Stimulated activated CD8-positive, alpha-beta memory T cell treated with anti-CD3 and anti-CD28 coated beads, Interleukin-12 subunit alpha, Interleukin-12 subunit beta, amount 100 ng/mL, for 1 hour (primary cell): ENCODE results near the gene EID2.
A peak's percentile ranks its signal among the peaks of the same experiment; 100 is the strongest.

Experiments
- DNase-seq: peaks from one replicate; pipeline ENCODE4 v3.0.0-alpha.2; 2020; ENCODE audit warnings: low read depth

EID2 gene

DNA sequence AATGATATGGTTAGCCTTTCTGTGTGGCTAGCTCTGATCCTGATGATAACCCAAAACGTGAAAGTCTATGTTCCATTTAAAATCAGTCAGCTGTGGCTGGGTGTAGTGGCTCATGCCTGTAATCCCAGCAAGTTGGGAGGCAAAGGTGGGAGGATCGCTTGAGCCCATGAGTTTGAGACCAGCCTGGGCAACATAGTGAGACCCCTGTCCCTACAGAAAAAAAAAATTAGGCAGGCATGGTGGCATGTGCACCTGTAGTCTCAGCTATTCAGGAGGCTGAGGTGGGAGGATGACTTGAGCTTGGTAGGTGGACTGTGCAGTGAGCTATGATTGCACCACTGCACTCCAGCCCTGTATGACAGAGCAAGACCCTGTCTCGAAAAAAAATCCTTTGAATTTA, 6.2 kb downstream of the EID2 start:
- DNase-seq, result no peak

DNA sequence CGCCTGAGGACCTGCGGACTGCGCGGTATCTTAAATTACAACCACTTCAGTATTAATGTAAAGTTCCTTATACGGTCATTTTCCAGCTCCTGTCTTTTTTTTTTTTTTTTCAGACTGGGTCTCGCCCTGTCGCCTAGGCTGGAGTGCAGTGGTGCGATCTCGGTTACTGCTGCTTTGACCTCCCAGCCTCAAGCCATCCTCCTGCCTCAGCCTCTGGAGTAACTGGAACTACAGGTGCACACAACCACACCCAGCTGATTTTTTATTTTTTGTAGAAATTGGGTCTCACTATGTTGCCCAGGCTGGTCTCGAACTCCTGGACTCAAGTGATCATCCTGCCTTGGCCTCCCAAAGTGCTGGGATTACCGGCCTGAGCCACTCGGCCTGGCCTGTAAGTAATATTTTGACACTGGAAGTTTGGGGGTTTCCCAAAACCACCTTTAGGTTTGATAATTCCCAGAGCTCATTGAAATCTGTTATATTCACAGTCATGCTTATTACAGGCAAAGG, 6.9 kb downstream of the EID2 start:
- DNase-seq, result no peak

DNA sequence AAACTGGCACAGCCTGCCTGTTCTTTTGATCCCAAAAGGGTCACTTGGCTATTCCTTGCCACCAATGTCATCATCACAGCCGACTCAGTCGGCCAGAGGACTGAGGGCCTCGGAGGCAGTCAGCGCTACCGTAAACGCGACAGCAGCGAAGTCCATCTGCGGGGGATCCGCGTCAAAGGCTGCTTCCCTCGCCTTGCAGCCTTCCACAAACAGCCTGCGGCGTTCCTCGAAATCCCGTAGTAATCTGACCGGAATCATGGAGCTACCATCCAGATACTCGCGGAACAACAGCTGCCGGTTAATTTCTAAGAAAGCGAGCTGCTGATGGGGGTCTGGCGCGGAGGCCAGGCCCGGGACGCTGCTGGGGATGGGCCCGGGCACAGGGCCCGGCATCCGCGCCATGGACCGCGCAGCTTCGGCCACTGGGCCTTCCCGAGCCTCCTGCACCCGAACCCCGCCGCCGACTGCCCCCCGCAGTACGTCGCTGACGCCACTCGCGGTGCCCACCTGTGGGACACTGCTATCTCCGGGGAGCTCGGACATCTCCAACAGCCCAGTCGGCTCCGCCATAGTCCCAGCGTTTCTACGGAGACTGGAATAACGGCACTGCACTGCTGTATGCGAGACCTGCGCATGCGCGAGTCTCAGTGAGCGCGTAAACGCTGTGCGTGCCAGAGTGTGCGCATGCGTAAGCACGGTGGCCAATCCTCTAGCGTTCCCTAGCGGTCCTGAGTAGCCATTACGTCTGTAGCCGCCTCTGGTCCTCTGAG, 7.5 kb downstream of the EID2 start, which contains the start of gene EID2B:
EID2B (minus strand) TSS at position 620 of the 770 bp plus-strand sequence; CDS start at position 570, 50 bp downstream.
- peak; percentile 94 for DNase-seq

DNA sequence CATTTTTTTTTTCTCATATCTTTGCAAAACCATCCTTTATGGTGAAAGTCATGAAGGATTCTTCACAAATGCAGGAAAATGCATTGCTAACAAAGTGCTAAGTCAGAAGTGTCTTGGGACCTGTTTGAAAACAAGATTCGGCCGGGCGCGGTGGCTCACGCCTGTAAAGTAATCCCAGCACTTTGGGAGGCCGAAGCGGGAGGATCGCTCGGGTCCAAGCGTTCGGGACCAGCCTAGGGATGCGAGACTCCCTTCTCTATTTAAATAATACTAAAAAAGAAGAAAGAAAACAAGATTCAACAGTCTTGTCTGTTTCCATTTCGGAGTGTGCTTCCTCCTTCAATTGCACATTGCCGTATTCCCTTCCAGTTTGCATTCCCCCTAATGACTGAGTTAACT, 8.1 kb downstream of the EID2 start:
- DNase-seq, result no peak

DNA sequence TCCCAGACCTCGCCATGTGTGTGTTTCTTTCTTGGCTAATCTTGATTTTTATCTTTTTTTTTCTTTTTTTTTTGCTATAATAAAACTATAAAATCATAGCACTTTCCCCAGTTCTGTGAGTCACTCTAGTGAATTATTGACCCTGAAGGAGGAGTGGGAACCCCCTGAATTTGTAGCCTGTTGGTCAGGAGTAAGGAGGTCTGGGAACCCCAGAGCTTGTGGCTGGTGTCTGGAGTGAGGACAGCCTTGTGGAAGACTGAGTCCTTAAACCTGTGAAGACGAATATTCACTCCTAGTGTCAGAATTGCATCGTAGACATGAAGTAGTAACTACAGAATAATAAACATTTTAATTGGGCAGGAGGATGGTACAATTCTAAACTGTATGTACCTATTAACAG, 14.8 kb downstream of the EID2 start:
- DNase-seq, result no peak

DNA sequence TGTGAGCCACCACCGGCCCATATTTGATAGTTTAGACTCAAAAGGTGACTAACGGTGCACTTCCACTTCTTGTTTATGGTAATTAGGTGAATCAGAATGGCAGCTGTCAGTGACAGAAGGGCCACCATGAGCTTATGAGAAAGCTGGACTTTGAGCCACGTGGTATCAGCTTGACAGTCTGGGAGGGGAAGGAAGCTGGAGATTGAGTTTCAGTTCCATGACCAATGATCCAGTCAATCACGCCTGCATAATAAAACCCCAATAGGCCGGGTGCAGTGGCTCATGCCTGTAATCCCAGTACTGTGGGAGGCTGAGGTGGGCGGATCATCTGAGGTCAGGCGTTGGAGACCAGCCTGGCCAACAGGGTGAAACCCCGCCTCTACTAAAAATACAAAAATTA, 15.5 kb downstream of the EID2 start:
- DNase-seq, result no peak

DNA sequence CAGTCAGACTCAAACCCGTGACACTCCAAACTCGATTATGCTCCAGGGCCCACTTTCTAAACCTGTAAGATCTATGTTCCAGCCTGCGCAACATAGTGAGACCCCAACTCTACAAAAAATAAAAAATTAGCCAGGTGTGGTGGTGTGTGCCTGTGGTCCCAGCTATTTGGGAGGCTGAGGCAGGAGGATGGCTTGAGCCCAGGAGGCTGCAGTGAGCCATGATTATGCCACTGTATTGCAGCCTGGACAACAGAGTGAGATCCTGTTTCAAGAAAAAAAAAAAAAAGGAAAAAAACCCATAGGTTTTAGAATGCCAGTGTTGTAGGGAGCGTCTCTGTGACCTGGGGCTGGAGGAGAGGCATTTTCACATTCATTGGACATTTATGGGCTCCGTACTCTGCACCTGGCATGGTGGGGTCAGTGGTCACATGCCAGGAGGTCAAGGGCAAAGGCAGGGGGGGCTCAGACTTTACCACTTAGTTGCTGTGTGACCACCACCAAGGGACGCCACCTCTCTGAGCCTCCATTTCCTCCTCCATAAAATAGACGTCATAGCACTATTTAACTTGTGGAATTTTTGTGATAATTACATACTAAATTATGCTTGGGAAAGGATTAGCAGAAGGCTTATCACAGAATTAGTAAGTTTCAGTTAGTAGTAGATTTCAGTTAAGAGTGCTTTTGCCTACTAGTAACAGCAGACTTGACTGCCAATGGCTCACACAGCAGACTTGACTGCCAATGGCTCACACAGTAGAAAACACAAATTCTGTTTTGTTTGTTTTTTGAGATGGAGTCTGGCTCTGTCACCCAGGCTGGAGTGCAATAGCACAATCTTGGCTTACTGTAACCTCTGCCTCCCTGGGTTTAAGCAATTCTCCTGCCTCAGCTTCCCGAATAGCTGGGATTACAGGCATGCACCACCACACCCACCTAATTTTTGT, 19.1 kb downstream of the EID2 start:
- no peak for DNase-seq

DNA sequence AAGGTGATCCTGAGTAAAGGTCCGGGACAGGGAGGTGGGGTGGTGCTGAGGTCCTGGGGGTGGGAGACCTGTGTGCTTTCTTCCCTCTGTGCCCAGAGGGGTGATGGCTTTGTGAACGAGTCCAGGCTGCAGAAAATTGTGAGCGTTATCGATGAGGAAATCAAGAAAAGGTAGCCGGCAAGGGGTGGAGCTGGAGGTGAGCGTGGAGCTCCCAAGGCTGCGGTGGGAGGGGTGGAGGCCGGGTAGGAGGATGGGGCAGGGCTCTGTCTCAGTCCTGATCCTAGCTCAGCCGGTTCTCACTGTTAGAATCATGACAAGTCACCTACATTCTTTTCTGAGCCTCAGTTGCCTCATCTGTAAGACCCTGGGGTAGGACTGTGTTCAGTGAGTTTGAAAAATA, 21.0 kb downstream of the EID2 start:
- DNase-seq, result no peak

DNA sequence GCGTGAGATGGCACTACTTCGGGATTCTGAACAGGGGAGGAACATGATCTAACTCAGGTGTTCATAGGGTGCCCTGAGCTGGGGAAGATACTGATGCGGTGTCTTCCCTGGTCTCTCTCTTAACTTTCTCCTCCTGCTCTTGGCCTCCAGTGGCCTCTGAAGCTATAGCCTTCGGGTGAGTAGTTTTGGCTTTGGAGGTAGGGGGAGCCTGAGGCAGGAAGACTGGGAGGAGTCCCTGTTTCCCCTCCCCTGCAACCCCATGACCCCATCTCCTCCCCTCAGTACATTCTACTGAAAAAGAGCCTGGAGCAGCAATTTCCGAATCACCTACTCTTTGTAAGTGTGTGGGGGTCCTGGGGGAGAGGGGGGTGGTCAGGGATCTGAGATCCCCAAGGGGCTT, 21.5 kb downstream of the EID2 start:
- no peak for DNase-seq

DNA sequence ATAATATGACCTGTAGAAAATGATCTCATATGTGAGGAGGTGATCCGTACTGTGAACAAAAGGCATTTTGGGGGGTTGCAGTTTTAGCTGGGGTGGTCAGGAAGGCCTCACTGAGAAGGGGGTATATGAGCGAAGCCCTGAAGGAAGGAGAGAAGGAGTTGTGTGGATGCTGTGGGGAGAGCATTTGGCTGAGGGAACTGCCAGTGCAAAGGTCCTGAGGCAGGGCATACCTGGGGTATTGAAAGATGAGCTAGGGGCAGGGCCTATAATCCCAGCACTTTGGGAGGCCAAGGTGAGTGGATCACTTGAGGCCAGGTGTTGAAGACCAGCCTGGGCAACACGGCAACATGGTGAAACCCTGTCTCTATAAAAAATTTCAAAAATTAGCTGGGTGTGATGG, 22.5 kb downstream of the EID2 start:
- no peak for DNase-seq

DNA sequence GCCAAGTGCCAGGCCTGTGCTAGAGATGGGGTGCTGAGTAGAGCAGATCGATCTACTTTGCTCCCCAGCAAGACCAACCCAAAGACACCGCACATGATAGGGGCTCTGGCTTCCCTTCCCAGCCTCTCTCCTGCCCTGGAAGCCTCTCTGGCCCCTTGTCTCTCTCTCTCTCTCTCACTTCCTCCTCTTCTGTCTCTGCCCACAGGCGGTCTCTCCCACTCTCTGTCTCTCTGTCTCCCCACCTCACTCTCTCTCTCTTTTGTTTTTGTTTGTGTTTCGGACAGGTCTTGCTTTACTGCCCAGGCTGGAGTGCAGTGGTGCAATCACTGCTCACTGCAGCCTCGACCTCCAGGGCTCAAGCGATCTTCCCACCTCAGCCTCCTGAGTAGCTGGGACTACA, 23.7 kb downstream of the EID2 start:
- DNase-seq, result no peak

DNA sequence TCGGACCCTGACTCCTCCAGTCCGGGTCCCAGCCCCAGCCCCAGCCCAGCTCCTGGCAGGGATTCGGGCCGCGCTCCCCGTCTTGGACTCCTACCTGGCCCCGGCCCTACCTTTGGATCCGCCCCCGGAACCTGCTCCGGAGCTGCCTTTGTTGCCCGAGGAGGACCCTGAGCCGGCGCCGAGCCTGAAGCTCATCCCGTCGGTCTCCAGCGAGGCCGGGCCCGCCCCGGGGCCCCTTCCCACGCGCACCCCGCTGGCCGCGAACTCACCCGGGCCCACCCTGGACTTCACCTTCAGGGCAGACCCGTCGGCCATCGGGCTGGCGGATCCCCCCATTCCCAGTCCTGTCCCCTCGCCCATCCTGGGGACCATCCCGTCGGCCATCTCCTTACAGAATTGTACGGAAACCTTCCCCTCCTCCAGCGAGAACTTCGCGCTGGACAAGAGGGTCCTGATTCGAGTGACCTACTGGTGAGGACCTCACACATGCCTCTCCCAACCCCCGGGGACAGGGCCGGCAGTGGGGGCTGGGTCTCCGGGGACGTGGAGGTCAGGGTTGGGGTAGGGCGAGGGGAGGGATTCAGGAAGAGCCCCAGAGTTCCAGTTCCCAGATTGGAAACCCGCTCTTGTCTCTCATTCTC, 24.3 kb downstream of the EID2 start:
- DNase-seq, result no peak

DNA sequence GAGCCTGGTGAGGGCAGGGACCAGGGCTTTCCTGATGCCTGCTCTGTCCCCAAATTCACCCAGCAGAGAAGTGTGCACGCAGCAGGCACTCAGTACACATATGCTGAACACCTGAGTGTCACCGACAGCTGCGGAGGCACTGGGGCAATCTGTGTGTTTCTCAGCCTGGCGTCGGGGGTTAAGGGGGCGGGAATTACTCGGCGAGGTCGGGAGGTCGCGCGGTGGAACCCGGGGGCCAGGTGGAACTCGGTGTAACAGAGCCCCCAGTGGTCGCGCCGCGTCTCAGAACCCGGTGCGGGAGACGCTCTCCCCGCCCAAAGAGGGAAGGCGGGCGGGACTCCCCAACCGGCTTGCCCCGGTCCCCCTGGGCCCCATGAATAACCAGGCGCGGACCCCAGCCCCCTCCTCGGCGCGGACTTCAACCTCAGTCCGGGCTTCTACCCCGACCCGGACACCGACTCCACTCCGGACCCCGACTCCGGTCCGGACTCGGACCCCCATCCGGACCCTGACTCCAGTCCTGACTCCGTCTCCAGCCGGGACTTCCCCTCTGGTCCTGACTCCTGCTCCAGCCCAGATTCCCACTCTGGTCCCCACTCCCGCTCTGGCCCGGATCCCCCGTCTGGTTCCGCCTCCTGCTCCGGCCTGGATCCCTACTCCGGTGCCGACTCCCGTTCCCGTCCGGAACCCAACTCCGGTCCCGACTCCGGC, 25.0 kb downstream of the EID2 start, which contains the start of gene SELENOV:
SELENOV (plus strand) TSS at position 300 of the 711 bp plus-strand sequence; CDS start at position 374, 74 bp downstream.
- no peak for DNase-seq

DNA sequence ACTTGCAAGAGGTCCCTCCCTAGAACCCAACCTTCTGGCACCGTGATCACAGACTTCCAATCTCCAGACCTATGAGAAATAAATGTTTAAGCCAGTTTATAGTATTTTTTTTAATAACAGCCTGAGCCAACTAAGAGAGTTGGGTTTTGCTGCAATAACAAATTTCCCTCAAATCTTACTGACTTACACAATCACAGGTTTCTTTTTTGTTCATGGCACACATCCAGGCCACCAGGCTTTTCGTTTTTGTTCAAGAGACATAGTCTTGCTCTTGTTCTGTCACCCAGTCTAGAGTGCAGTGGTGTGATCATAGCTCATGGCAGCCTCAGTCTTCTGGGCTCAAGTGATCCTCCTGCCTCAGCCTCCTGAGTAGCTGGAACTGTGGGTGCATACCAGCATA, 27.0 kb downstream of the EID2 start:
- no peak for DNase-seq

DNA sequence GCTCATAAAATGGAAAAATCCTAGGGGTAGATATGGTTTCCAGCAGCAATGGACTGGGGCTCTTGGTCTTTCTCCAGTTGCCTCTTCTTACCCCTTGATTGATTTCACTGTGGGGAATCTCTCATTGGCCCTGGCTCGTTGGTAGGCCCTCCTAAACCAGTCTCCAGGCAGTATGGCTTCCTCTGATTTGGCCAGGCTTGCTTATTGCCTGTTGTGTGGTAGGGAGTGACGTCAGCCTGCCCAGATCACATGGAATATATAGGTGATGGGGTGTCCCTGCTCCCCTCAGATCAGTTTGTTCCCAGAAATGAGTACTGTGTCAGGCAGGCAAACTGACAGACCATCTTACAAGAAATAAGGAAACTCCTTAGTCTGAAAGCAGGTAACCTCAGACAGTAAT, 30.7 kb downstream of the EID2 start:
- no peak for DNase-seq

DNA sequence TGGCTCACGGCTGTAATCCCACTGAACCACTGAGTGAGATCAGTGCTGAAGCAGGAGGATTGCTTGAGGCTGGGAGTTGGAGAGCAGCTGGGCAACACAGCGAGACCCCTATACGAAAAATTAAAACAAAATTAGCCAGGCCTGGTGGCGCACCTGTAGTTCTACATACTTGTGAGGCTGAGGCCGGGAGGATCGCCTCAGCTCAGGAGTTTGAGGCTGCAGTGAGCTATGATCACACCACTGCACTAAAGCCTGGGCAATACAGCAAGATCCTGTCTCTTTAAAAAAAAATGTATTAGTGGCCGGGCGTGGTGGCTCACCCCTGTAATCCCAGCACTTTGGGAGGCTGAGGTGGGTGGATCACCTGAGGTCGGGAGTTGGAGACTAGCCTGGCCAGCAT, 31.3 kb downstream of the EID2 start:
- no peak for DNase-seq

DNA sequence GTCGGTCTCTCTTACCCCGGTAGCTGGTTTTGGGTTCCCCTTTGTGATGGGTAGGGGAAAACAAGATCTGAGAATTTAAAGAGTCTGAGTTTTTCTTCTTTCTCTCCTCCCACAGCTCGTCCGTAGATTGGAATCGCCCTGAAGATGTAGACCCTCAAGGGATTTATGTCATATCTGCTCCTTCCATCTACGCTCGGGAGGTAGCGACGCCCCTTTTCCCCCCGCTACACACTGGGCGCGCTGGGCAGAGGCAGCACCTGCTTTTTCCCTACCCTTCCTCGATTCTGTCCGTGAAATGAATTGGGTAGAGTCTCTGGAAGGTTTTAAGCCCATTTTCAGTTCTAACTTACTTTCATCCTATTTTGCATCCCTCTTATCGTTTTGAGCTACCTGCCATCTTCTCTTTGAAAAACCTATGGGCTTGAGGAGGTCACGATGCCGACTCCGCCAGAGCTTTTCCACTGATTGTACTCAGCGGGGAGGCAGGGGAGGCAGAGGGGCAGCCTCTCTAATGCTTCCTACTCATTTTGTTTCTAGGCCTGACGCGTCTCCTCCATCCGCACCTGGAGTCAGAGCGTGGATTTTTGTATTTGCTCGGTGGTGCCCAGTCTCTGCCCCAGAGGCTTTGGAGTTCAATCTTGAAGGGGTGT, 32.1 kb downstream of the EID2 start:
- no peak for DNase-seq

DNA sequence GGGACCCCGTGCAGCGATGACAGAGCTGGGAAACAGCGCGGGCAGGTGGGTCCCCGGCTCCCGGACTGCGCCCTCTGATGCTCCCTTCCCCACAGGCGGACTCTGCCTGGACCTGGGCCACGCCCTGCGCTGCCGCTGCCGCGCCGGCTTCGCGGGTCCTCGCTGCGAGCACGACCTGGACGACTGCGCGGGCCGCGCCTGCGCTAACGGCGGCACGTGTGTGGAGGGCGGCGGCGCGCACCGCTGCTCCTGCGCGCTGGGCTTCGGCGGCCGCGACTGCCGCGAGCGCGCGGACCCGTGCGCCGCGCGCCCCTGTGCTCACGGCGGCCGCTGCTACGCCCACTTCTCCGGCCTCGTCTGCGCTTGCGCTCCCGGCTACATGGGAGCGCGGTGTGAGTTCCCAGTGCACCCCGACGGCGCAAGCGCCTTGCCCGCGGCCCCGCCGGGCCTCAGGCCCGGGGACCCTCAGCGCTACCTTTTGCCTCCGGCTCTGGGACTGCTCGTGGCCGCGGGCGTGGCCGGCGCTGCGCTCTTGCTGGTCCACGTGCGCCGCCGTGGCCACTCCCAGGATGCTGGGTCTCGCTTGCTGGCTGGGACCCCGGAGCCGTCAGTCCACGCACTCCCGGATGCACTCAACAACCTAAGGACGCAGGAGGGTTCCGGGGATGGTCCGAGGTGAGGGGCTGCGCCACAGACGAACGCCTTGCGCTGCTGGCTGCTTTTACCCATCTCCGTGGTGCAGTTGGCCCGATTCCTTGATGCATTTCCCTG, 32.8 kb downstream of the EID2 start:
- DNase-seq, result peak; percentile 21

DNA sequence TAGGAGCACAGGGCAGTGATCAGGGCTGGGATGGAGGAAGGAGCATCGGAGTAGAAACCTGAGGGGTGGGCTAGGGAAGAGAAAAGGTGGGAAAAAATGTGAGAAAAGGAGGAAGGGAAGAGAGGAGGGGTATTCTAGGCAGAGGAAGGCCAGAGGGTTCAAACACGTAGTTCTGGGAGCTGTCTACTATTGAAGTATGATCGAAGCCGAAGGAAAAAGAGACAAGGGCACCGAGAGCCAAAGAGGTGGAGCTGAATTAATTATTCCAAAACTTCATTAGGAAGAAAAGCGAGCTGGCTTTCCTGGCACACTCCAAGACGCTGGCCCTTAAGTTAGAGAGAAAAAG, 33.4 kb downstream of the EID2 start:
- DNase-seq, result no peak

DNA sequence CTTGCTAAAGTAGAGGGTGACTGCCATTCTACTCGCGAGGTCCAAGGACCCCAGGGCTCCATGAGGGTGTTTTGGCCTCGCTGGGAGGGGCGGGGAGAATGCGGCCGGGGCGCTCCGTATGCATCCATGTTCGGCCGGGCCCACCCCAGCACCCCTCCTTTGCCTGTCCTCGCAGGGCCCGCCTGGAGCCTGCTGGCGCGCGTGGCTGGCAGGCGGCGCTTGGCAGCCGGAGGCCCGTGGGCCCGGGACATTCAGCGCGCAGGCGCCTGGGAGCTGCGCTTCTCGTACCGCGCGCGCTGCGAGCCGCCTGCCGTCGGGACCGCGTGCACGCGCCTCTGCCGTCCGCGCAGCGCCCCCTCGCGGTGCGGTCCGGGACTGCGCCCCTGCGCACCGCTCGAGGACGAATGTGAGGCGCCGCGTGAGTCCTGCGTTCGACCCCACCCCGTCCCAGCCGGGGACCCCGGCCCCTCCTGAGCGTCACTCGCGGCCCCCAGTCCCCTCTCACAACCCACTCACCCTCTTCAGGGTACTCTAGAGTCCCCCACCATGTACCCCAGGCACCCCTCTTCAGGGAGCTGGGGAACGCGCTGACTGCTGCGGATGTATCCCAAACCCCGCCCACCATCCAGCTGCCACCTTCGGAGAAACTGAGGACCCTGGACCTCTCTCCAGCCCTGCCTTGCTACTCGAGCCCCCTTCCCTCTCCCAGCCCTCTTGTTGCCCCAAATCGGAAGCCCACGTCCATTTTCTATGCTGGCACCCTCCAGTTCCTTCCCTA, 37.1 kb downstream of the EID2 start:
- peak; percentile 56 for DNase-seq
